ENCODE results near the gene NAALADL2. TPM values are rescaled to one million over a fixed set of nuclear protein-coding genes. Genes with fewer than 3 reads are reported as not detected.

NAALADL2 gene
- total and polyA plus RNA-seq, 2 of the 13 experiments (the other 11 are each of a cell fraction or from before 2014, with no cell fraction given): 0.08 TPM; not detected in 1

GRCh38 chr3:175469124-175469523 is 610.0 kb downstream of the NAALADL2 start:
- in situ Hi-C loops (cut with HindIII; ENCODE audit: extremely low pct_ligation_motif_present, low pct_unique_long_range_greater_than_20kb): no loop called here
- ChIA-PET CTCF (ENCODE audit: low intra/inter-chr PET ratio, low total read pairs) (no interaction called here), POLR2A (no interaction called here)
- Histone ChIP-seq H3K27me3 (ENCODE audit: control insufficient read depth in 1 of 2, insufficient read depth in 2 of 2, low read length in 2 of 2) (no peaks in the 10 kb centered on the region), H4K20me1 (ENCODE audit: insufficient read depth, low read length) (no peaks in the 10 kb centered on the region), H3K36me3 (replicated peaks in 1 of 2; ENCODE audit: control insufficient read depth in 1 of 2, insufficient read depth in 2 of 2, low read length in 2 of 2) (no peaks in the 10 kb centered on the region), H2AFZ (ENCODE audit: low read length) (no peak overlapping the region), H3K9me3 (ENCODE audit: low read length) (no peaks in the 10 kb centered on the region), H3K4me3 (replicated peaks in 1 of 3; ENCODE audit: insufficient read depth in 1 of 3, low read depth in 2 of 3, low read length in 3 of 3) (no peak overlapping the region), H3K4me1 (ENCODE audit: insufficient read depth, low read length) (no peaks in the 10 kb centered on the region), H3K27ac (ENCODE audit: extremely low read length, insufficient read depth, low read length) (no peak overlapping the region), H3K9ac (ENCODE audit: insufficient read depth, low read depth, low read length) (no peak overlapping the region), H3K4me2 (ENCODE audit: low read depth, low read length) (no peak overlapping the region), H3K79me2 (ENCODE audit: insufficient read depth, low read length) (no peaks in the 10 kb centered on the region)
- FAIRE-seq (no peak), DNase-seq (ENCODE audit: low spot score) (no peak), ATAC-seq (no peak)
- BruUV-seq (replicated peaks): no TSS peak
- intact Hi-C loops (cut with micrococcal nuclease; ENCODE audit: unreplicated experiment): no loop called here
- TF ChIP-seq PRDM15 (CRISPR knock-in tag; IDR thresholded peaks at IDR 0.05) (no peak), HMG20B (CRISPR knock-in tag; conservative IDR thresholded peaks at IDR 0.05) (no peak), ELF4 (CRISPR knock-in tag; IDR thresholded peaks at IDR 0.05; ENCODE audit: borderline replicate concordance) (no peak), ATRX (CRISPR knock-in tag; IDR thresholded peaks at IDR 0.05; ENCODE audit: borderline replicate concordance) (no peak), ZBTB26 (CRISPR knock-in tag; IDR thresholded peaks at IDR 0.05; ENCODE audit: borderline replicate concordance) (no peak), ZSCAN22 (CRISPR knock-in tag; IDR thresholded peaks at IDR 0.05) (no peak), ZNF737 (CRISPR knock-in tag; IDR thresholded peaks at IDR 0.05; ENCODE audit: borderline replicate concordance) (no peak), ZC3H4 (CRISPR knock-in tag; IDR thresholded peaks at IDR 0.05; ENCODE audit: borderline replicate concordance) (no peak), GZF1 (CRISPR knock-in tag; IDR thresholded peaks at IDR 0.05) (no peak), ZBTB49 (CRISPR knock-in tag; IDR thresholded peaks at IDR 0.05; ENCODE audit: borderline replicate concordance) (no peak), ZNF557 (CRISPR knock-in tag; IDR thresholded peaks at IDR 0.05) (no peak), ZNF552 (CRISPR knock-in tag; IDR thresholded peaks at IDR 0.05; ENCODE audit: borderline replicate concordance) (no peak), JARID2 (CRISPR knock-in tag; IDR thresholded peaks at IDR 0.05; ENCODE audit: insufficient replicate concordance) (no peak), NFKB2 (CRISPR knock-in tag; IDR thresholded peaks at IDR 0.05; ENCODE audit: borderline replicate concordance) (no peak), PATZ1 (CRISPR knock-in tag; IDR thresholded peaks at IDR 0.05) (no peak)
